H1 (cell line): ENCODE results near the gene VSTM4.

Experiments used
- ATF2 ChIP-seq: IDR thresholded peaks from 2 replicates; pipeline ENCODE4 v1.6.1; 2012; ENCODE audit warnings: low read length, inconsistent platforms
- BCL11A ChIP-seq, 2 experiments: IDR thresholded peaks; one replicate each; pipeline ENCODE4 v1.6.1; 2011; ENCODE audit warnings: low read depth in 2 of 2, low read length in 2 of 2, mild to moderate bottlenecking in 2 of 2
- BRCA1 ChIP-seq: IDR thresholded peaks from 2 replicates; pipeline ENCODE4 v1.6.1; 2012; ENCODE audit warnings: low read depth, low read length, improper control_type of control experiment
- CREB1 ChIP-seq: IDR thresholded peaks from 2 replicates; pipeline ENCODE4 v1.6.1; 2012; ENCODE audit warnings: inconsistent platforms
- CTCF ChIP-seq, 3 experiments: IDR thresholded peaks; 1 replicate in 2 of 3; 2 replicates in 1 of 3; pipeline versions ENCODE4 v1.5.1 to v1.6.1; 2011; ENCODE audit warnings: low read length in 3 of 3, mild to moderate bottlenecking in 3 of 3, inconsistent platforms in 2 of 3, low read depth in 1 of 3, moderate library complexity in 1 of 3; ENCODE audit not compliant: insufficient read depth in 1 of 3; ENCODE audit errors: control extremely low read depth in 1 of 3
- EZH2 ChIP-seq: fragments of 200-600 bp; sonication (generic); IDR thresholded peaks from 2 replicates; pipeline ENCODE4 v1.7.1; 2012; ENCODE audit warnings: low read depth, mild to moderate bottlenecking, moderate library complexity, low read length, inconsistent platforms; ENCODE audit not compliant: severe bottlenecking
- POLR2A ChIP-seq, 2 experiments: IDR thresholded peaks; 1 replicate in 1 of 2; 2 replicates in 1 of 2; pipeline ENCODE4 v1.6.1; 2011; ENCODE audit warnings: low read depth in 2 of 2, low read length in 2 of 2, mild to moderate bottlenecking in 2 of 2; ENCODE audit errors: control extremely low read depth in 1 of 2
- POLR2AphosphoS5 ChIP-seq: IDR thresholded peaks from 2 replicates; pipeline ENCODE4 v1.6.1; 2011; ENCODE audit warnings: low read depth, low read length
- RAD21 ChIP-seq, 2 experiments: IDR thresholded peaks in 1 of 2; conservative IDR thresholded peaks in 1 of 2; 2 replicates each; pipeline ENCODE4 v1.6.1; 2011; ENCODE audit warnings: low read depth in 2 of 2, low read length in 2 of 2, improper control_type of control experiment in 1 of 2, inconsistent platforms in 1 of 2, mild to moderate bottlenecking in 1 of 2, moderate library complexity in 1 of 2
- RFX5 ChIP-seq: IDR thresholded peaks from 2 replicates; pipeline ENCODE4 v1.6.1; 2011; ENCODE audit warnings: low read depth, low read length, improper control_type of control experiment, borderline replicate concordance
- SP1 ChIP-seq: IDR thresholded peaks from 2 replicates; pipeline ENCODE4 v1.6.1; 2011; ENCODE audit warnings: low read depth, low read length
- SRF ChIP-seq: IDR thresholded peaks from 2 replicates; pipeline ENCODE4 v1.6.1; 2011; ENCODE audit warnings: mild to moderate bottlenecking, low read depth, low read length, moderate library complexity
- TAF7 ChIP-seq: optimal IDR thresholded peaks from 2 replicates; pipeline ENCODE3; 2011; ENCODE audit warnings: low read depth, mild to moderate bottlenecking, inconsistent platforms, low read length, moderate library complexity, borderline replicate concordance
- YY1 ChIP-seq: IDR thresholded peaks from 2 replicates; pipeline ENCODE4 v1.6.1; 2011; ENCODE audit warnings: low read depth, mild to moderate bottlenecking, low read length

- TF ChIP-seq POLR2A (IDR thresholded peaks at IDR 0.05; ENCODE audit: control extremely low read depth in 1 of 2, low read depth in 2 of 2, low read length in 2 of 2) (no peak), CTCF (IDR thresholded peaks at IDR 0.05; ENCODE audit: control extremely low read depth in 1 of 3, insufficient read depth in 1 of 3, low read depth in 1 of 3, low read length in 3 of 3) (no peak), YY1 (no peak), ATF2 (no peak), CREB1 (no peak), SRF (no peak), POLR2AphosphoS5 (no peak), RAD21 (IDR thresholded peaks at IDR 0.05 in 1 of 2, conservative IDR thresholded peaks at IDR 0.05 in 1 of 2; ENCODE audit: low read depth in 2 of 2, low read length in 2 of 2) (no peak), RFX5 (no peak), SP1 (no peak), BCL11A (IDR thresholded peaks at IDR 0.05; ENCODE audit: low read depth in 2 of 2, low read length in 2 of 2) (no peak), BRCA1 (no peak), EZH2 (no peak), TAF7 (no peak)
Measured at GRCh38 chr10:49010295-49010694, 105.0 kb downstream of the VSTM4 start.
